NT2/D1 (cell line): ENCODE results near the gene TPD52L1.

Experiments used
- SUZ12 ChIP-seq: IDR thresholded peaks from 2 replicates; pipeline ENCODE4 v1.6.1; 2011; ENCODE audit not compliant: insufficient read length, insufficient read depth; ENCODE audit errors: extremely low read depth
- YY1 ChIP-seq: IDR thresholded peaks from 2 replicates; pipeline ENCODE4 v1.6.1; 2011; ENCODE audit not compliant: insufficient read length, insufficient read depth
- ZNF274 ChIP-seq: IDR thresholded peaks from 2 replicates; pipeline ENCODE4 v1.6.1; 2011; ENCODE audit warnings: mild to moderate bottlenecking, low read depth, low read length

DNA sequence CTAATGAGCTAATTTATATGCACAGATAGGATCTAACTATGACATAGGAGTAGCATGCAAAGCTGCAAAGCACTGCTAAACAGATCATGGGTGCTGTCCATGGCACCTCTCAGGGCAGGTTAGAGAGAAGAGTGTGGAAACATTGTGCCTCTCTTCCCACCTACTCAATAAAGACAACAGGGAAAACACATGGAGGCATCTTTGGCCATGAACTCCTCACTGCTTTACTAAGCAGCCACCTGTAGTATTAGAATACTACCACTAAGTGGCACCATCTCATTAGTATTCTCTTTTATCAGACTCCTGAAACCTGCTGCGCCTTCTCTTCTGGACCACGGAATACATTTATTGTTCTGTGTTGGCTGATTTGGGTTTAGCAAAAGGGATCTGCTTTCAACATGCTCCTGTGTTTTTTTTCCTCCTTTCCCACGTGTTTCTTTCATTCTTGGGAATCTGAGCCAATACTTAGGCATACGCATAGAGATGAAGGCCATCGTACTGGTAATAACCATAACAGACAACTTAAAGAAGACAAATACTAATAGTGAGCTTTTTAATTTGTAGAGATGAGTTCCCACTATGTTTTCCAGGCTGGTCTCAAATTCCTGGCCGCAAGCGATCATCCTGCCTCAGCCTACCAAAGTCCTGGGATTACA lies 157.5 kb downstream of the TPD52L1 start:
- TF ChIP-seq ZNF274 (no peak), YY1 (no peak), SUZ12 (no peak)
